ENCODE measurements around the gene NOTUM.
"Not testable (repeated sequence)": the region's sequence is repeated elsewhere in the genome, so short reads cannot be mapped to it uniquely, and the experiment has no call there.

Gene NOTUM

GRCh38 chr17:81990836-81991683 is 30.1 kb upstream of the NOTUM start:
- Mint-ChIP-seq H3K27me3 (no peaks in the 10 kb centered on the region), H3K4me3 (no peak overlapping the region), H3K9me3 (no peaks in the 10 kb centered on the region), H3K27ac (no peak overlapping the region), H3K4me1 (ENCODE audit: low read depth) (no peaks in the 10 kb centered on the region), H3K36me3 (ENCODE audit: low read depth) (peaks cover 7% of the 10 kb centered on the region)

- H3K27me3 Mint-ChIP-seq: no peaks in the 10 kb centered on the region
- H3K4me1 Mint-ChIP-seq (ENCODE audit: low read depth): peaks cover 5% of the 10 kb centered on the region
- H3K4me3 Mint-ChIP-seq: no peak overlapping the region
- H3K27ac Mint-ChIP-seq: no peak overlapping the region
- H3K36me3 Mint-ChIP-seq (ENCODE audit: low read depth): peaks cover 16% of the 10 kb centered on the region
- no peaks in the 10 kb centered on the region for H3K9me3 Mint-ChIP-seq
Measured at GRCh38 chr17:81987161-81987770, 26.3 kb upstream of the NOTUM start.

- peaks cover 17% of the 10 kb centered on the region for H3K36me3 Mint-ChIP-seq (ENCODE audit: low read depth)
- peaks cover 5% of the 10 kb centered on the region for H3K4me1 Mint-ChIP-seq (ENCODE audit: low read depth)
- no peaks in the 10 kb centered on the region for H3K27me3 Mint-ChIP-seq
- H3K9me3 Mint-ChIP-seq: no peaks in the 10 kb centered on the region
- no peak overlapping the region for H3K4me3 Mint-ChIP-seq
- no peak overlapping the region for H3K27ac Mint-ChIP-seq
Measured at GRCh38 chr17:81986606-81987005, 25.6 kb upstream of the NOTUM start.

- H3K36me3 Mint-ChIP-seq (ENCODE audit: low read depth): peaks cover 24% of the 10 kb centered on the region
- no peaks in the 10 kb centered on the region for H3K9me3 Mint-ChIP-seq
- H3K4me3 Mint-ChIP-seq: no peak overlapping the region
- H3K27ac Mint-ChIP-seq: peak overlapping the region; percentile 45
- peaks cover 15% of the 10 kb centered on the region for H3K4me1 Mint-ChIP-seq (ENCODE audit: low read depth)
- H3K27me3 Mint-ChIP-seq: no peaks in the 10 kb centered on the region
Measured at GRCh38 chr17:81984773-81985410, 23.9 kb upstream of the NOTUM start.

- Mint-ChIP-seq H3K27ac (no peak overlapping the region), H3K36me3 (ENCODE audit: low read depth) (peaks cover 24% of the 10 kb centered on the region), H3K4me1 (ENCODE audit: low read depth) (peaks cover 25% of the 10 kb centered on the region), H3K4me3 (no peak overlapping the region), H3K9me3 (no peaks in the 10 kb centered on the region), H3K27me3 (no peaks in the 10 kb centered on the region)
Measured at GRCh38 chr17:81983639-81984373, 22.8 kb upstream of the NOTUM start.

GRCh38 chr17:81983011-81983638 is 22.1 kb upstream of the NOTUM start:
- no peak overlapping the region for H3K4me3 Mint-ChIP-seq
- H3K4me1 Mint-ChIP-seq (ENCODE audit: low read depth): peaks cover 30% of the 10 kb centered on the region
- H3K27ac Mint-ChIP-seq: no peak overlapping the region
- H3K9me3 Mint-ChIP-seq: no peaks in the 10 kb centered on the region
- peaks cover 24% of the 10 kb centered on the region for H3K36me3 Mint-ChIP-seq (ENCODE audit: low read depth)
- no peaks in the 10 kb centered on the region for H3K27me3 Mint-ChIP-seq

GRCh38 chr17:81981511-81981910 is 20.5 kb upstream of the NOTUM start:
- not testable (repeated sequence) for H3K27ac Mint-ChIP-seq, H3K9me3 Mint-ChIP-seq, H3K27me3 Mint-ChIP-seq, H3K4me3 Mint-ChIP-seq
- Mint-ChIP-seq H3K4me1 (ENCODE audit: low read depth) (peaks cover 34% of the 10 kb centered on the region), H3K36me3 (ENCODE audit: low read depth) (peaks cover 20% of the 10 kb centered on the region)

- Mint-ChIP-seq H3K9me3 (no peaks in the 10 kb centered on the region), H3K36me3 (ENCODE audit: low read depth) (peaks cover 17% of the 10 kb centered on the region), H3K27me3 (no peaks in the 10 kb centered on the region), H3K27ac (no peak overlapping the region), H3K4me3 (no peak overlapping the region), H3K4me1 (ENCODE audit: low read depth) (peaks cover 41% of the 10 kb centered on the region)
Measured at GRCh38 chr17:81980707-81981343, 19.8 kb upstream of the NOTUM start.

GRCh38 chr17:81980122-81980521 is 19.1 kb upstream of the NOTUM start:
- H3K4me1 Mint-ChIP-seq (ENCODE audit: low read depth): peaks cover 41% of the 10 kb centered on the region
- H3K9me3 Mint-ChIP-seq: no peaks in the 10 kb centered on the region
- H3K27ac Mint-ChIP-seq: no peak overlapping the region

GRCh38 chr17:81978524-81979298 is 17.7 kb upstream of the NOTUM start:
- Mint-ChIP-seq H3K4me1 (ENCODE audit: low read depth) (peaks cover 41% of the 10 kb centered on the region), H3K27ac (no peak overlapping the region), H3K36me3 (ENCODE audit: low read depth) (peaks cover 11% of the 10 kb centered on the region)

More at GRCh38 chr17:81980122-81980521, 19.1 kb upstream of the NOTUM start:
- H3K4me3 Mint-ChIP-seq: no peak overlapping the region
- H3K36me3 Mint-ChIP-seq (ENCODE audit: low read depth): peaks cover 15% of the 10 kb centered on the region
- H3K27me3 Mint-ChIP-seq: no peaks in the 10 kb centered on the region

GRCh38 chr17:81977211-81977808 is 16.3 kb upstream of the NOTUM start, which contains the start of gene ASPSCR1:
Gene ASPSCR1 (plus strand): TSS chr17:81977629. CDS start chr17:81977647, 18 bp downstream.
- H3K27ac Mint-ChIP-seq: peak within 1 kb of the TSS; percentile 95
- H3K4me1 Mint-ChIP-seq (ENCODE audit: low read depth): peaks cover 37% of the 10 kb centered on the region
- peak within 1 kb of the TSS; percentile 94 for H3K4me3 Mint-ChIP-seq
- H3K9me3 Mint-ChIP-seq: no peaks in the 10 kb centered on the region
- peaks cover 8% of the 10 kb centered on the region for H3K36me3 Mint-ChIP-seq (ENCODE audit: low read depth)
- H3K27me3 Mint-ChIP-seq: no peaks in the 10 kb centered on the region

More at GRCh38 chr17:81978524-81979298, 17.7 kb upstream of the NOTUM start:
- no peaks in the 10 kb centered on the region for H3K27me3 Mint-ChIP-seq
- no peaks in the 10 kb centered on the region for H3K9me3 Mint-ChIP-seq
- H3K4me3 Mint-ChIP-seq: peak overlapping the region; percentile 76

GRCh38 chr17:81976332-81977210 is 15.6 kb upstream of the NOTUM start:
- H3K4me3 Mint-ChIP-seq: peak overlapping the region; percentile 94
- H3K9me3 Mint-ChIP-seq: no peaks in the 10 kb centered on the region
- peak overlapping the region; percentile 95 for H3K27ac Mint-ChIP-seq
- H3K27me3 Mint-ChIP-seq: no peaks in the 10 kb centered on the region
- H3K4me1 Mint-ChIP-seq (ENCODE audit: low read depth): peaks cover 36% of the 10 kb centered on the region
- H3K36me3 Mint-ChIP-seq (ENCODE audit: low read depth): peaks cover 7% of the 10 kb centered on the region

Data from stimulated activated naive CD8-positive, alpha-beta T cell treated with anti-CD3 and anti-CD28 coated beads, Interleukin-15, Interleukin-2, amounts not matched to agents 100 ng/mL and 50 ng/mL, for 24 hours (primary cell).